Stimulated activated CD8-positive, alpha-beta memory T cell treated with anti-CD3 and anti-CD28 coated beads, Interleukin-12 subunit alpha, Interleukin-12 subunit beta, amount 100 ng/mL, for 1 hour (primary cell): ENCODE data around the gene TMEM190.

Source experiments
- DNase-seq: peaks from one replicate; pipeline ENCODE4 v3.0.0-alpha.2; 2020; ENCODE audit warnings: low read depth

TMEM190 gene

DNA sequence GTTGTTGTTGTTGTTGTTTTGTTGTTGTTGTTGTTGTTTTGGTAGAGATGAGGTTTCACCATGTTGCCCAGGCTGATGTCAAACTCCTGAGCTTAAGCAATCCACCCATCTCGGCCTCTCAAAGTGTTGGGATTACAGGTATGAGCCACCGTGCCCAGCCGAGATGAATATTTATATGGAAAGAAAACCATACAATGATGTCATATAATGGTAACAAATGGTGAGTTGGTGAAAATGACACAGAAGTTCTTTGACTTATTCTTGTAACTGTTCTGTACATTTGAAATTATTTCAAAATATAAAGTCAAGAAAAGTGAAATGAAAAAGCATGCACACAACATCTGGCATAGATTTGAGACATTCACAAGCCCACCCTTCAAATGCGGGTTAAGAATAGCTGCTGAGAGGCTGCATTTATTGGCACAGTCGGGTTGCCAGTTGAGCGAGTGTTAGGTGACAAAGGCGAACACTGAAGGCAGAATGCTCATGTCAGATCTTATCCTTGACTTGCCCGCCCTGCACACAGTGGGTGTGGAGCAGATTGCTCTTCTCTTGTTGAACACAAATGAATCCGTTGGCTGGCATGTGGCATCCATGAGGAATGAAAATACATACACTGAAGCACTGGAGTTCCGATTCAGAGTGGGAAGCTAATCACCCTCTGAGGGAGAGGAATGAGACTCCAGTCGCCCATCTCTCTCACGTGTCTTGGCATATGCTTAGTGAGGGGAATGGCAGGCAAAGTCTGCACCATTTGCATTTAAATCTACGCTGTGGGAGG is 46.8 kb downstream of the TMEM190 start:
- no peak for DNase-seq

DNA sequence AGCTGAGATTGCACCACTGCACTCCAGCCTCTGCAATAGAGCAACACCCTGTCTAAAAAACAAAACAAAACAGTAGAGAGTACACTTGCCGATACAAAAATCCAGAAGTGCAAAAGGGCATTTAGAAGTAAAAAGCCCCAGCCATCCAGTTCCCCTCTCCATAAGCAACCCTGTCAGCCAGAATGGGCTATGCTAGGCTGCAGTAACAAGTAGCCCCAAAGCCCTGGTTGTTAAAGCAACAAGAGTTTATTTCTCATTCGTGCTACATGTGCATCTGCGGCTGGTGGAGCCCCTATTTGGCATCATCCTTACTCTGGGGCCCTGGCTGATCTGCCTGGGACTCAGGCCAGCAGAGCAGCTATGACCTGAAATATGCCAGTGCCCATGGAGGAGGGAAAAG is 47.9 kb downstream of the TMEM190 start:
- no peak for DNase-seq

DNA sequence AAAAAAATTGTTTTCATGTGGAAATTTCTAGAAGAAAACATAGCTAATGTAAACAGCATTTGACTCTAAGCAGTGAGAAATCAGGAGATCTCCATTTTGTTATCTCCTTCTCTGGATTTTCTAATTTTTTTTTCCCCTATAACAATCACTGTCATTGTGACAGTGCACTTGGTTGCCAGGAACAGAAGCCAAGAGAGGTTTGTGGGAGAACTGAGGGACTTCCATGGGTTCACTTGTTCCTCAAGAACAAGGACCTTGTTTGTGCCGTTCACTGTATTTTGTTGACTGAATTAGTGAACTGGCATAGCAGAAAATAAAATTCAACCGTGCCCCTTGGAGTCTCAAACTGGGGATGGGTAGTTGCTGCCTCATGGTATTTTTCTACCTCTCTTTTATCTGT is 49.4 kb downstream of the TMEM190 start:
- DNase-seq: no peak
